ENCODE results near the gene IL16.
A peak's percentile ranks its signal among the peaks of the same experiment; 100 is the strongest.
"Not testable (repeated sequence)": the region's sequence is repeated elsewhere in the genome, so short reads cannot be mapped to it uniquely, and the experiment has no call there.

IL16 gene

DNA sequence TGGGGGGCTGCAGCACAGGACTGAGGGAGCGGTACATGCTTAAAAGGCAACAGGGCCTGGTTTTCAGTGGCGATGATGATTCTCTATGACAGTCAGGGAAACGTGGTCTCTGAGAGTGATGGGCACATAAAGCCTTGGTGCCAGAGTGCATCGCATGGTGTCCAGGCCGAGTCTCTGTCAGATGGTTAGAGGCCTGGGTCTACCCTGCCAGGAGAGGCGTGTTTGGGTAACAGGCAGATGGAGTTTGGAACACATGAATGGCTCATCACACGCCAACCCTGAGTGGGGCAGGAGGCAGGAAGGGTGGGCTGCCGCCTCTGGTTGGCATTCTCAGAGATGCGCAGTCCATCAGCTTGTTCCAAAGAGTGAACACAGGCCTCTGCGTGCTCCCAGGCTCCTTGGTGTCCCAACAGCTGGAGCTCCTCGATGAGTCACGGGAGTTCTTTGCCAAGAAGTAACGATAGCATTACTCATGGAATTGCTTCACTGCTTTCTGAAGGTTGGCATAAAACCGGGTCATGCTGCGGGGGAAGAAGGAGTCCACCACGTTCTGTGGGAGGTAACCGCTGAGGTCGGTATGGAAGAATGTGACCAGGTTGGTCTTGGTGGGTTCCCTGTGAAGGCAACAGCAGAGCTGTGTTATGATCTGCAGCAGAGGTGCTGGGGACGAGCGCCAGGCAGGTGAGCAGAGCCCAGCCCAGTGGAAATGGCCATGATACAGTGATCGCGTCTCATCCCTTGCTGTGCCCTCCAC lies 116.3 kb downstream of the IL16 start:
- no peak for DNase-seq (ENCODE audit: low read depth in 2 of 2)

DNA sequence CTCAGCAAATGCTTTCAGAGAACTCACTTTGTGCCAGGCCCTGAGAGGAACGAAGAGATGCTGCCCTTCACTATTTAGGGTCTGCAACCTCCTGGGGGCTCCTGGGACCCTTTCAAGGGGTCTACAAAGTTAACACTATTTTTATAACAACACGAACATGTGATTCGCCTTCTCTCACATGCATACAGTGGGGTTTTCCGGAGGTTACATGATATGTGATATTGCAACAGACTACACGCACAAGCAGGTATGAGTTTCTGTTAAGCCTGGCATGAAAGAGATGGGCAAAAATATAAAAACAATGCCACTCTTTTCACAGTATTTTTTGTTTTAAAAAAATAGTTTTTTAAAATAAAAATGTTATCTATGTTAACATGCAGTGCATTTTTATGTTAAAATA lies 117.0 kb downstream of the IL16 start:
- DNase-seq (ENCODE audit: low read depth in 2 of 2): no peak

DNA sequence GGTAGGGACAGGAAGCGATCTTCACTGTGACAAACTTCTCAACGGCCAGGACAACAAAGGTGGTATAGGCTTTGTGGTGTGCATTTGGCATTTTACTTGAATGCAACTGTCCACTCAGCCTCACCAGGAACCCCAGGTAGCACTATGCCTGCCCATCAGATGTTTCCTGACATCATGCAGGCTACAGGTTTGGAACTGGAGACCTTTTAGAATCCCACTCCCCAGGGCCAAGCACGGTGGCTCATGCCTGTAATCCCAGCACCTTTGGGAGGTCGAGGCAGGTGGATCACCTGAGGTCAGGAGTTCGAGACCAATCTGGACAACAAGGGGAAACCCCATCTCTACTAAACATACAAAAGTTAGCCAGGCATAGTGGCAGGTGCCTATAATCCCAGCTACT lies 117.7 kb downstream of the IL16 start:
- DNase-seq (ENCODE audit: low read depth in 2 of 2): no peak

DNA sequence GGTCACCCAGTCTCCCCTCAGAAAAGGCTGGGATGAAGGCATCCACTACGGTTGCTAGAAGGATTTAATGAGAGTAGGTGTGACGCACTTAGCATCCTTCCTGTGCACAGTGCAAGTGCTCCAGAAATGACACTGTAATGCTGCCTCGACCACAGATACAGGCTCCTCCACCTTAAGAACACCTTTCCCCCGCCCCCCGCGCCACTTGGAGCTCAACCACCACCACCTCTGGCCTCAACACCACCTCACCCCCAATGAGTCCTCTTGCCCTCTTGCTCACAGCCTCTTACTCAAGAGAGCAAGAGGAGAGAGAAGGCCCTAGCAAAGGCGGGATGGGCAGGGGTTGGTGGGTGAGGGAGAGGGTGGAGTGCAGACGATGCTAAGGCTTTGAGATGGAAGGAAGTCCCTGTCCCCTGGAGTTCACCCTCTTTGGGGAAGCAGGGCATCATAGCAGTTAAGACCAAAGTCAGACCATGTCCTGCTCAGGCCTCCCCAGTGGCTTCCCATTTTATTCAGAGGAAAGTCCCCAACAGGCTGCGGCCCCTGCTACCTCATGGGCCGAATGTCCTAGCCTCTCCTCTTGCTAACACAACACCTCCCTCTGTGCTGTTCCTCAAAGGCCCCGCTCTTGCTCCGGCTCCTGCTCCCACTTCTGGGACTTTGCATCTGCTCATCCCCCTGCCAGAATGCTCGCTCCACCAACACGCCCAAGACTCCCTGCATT lies 118.9 kb downstream of the IL16 start:
- DNase-seq (ENCODE audit: low read depth in 2 of 2): no peak

DNA sequence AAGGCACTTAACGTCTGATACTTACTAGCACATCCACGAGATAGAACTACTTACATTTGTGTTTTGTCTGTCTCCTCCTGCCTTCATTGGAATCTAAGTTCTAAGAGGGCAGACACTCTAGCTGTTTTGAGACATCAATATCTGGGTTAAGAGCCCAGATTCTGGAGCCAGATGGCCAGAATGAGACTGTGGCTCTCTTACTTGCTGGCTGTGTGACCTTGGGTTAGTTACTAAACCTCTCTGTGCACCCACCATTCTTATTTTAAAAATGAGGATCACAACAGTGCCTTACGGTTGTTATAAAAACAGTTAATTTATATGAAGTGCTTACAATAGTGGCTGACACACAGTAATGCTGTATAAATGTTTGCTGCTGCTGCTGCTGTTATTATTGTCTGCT lies 119.6 kb downstream of the IL16 start:
- DNase-seq (ENCODE audit: low read depth in 2 of 2): no peak

DNA sequence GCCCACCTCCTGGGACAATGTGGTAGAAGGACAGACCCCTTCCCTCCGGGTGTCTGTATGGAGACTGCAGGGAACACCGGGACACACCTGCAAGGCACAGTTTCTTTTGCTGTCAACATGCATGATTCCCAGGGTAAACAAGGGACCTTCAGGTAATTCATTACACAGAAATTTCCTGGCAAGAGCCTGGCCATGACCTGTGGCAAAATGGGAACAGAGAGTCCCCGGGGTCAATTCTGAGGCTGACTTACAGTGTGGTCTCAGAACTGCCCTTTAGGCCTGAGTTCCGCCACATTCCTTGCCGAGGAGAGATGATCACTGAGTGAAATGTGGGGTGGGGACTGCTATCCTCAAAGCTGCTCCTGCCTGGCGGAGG lies 121.0 kb downstream of the IL16 start:
- no peak for DNase-seq (ENCODE audit: low read depth in 2 of 2)

DNA sequence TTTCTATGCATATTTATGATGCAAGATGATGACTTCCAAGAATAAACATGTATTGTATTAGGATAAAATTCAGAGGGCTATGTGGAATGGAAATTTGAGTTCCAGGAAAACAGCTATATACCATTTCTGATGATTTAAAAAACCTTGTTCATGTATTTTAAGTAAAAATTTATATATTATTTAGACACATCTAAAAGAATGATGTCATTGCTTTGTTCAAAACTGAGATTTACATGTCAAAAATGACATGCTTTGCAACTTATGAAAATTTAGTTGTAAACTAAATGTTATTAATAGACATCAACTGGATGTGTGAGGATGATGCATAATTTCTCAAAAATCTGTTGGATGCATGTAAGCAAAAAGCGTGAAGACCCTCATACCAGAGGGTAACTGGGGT lies 125.0 kb downstream of the IL16 start:
- DNase-seq (ENCODE audit: low read depth in 2 of 2): no peak

DNA sequence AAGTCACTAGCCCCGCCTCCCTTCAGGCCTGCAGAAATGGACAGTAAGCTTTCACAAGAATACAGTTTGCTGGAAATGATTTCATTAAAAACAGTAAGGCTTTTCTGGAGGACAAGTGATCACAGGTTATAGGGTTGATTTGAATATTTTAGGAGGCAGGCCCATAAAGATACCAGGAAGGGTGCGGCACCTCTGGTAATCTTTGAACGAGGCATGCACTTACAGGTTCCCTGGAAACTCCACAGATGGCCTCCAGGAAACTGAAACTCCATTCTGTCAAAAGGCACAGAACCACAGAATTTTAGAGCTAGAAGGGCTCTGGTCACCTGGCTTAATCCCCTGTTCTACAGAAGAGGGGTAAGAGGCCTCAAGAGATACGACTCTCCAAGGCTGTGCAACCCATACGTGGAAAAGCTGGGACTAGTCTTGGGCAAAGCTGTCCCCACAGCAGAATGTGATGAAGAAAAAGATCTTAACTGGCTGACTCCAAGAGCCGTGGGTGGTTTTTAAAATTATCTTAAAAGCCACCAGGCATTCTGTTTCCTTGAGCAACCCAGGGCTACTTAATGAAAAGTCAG lies 126.1 kb downstream of the IL16 start:
- no peak for DNase-seq (ENCODE audit: low read depth in 2 of 2)

DNA sequence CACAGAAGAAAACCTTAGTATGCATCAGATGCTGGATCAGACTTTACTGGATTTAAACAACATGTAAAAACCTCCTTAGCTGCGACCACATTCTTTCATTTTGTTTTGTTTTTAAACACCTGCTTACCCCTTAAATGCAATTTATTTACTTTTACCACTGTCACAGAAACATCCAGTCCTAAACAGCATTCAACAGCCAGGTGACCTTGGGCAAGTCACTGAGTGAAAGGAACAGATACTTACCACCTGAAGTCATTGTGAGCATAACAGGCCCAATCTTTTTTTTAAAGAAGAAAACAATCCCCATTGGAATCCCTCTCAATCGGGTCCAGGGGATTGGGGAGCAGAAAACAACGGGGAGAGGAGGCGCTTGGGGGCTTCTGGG lies 126.9 kb downstream of the IL16 start:
- no peak for DNase-seq (ENCODE audit: low read depth in 2 of 2)

DNA sequence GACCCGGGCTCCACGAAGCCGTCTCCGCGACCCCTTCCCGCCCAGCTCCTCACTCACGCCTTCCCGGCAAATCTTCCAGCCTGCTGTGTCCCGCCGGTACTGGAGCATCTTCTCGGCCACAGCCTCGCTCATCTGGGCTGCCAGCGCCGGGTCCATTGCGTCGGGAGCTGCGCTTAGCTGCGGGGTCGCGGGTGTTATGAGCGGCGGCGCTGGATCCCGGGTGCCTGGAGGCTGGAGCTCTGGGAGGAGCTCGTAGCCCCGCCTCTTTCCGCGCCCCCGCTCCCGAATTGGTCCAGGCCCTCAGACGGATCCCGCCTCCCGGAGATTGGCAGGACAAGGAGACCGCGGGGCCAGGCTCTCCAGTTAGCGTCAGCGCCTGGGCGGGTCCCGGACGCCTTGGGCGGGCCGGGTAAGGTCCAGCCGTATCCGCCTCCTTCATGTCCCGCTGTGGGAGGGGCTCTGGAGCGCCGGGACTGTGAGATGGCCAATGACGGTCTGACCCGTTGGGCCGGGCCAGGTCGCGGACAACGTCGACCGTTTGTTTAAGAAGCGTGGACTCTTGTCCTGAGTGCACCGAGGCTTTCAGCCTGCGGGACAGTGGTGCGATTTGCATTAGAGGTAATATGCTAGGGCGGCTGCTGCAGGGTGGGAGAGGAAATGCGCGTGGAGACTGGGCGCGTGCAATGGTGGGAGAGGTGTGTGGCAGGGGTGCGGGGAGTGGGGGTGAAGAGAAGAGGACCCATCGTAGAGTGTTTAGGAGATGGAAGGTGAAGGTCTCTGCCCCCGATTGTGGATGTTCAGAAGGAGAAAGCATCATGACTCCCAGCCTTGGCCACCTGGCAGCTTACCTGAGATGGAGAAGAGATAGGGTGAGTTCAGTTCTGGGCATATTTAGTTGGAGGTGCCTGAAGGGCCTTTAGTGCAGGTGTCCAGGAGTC lies 127.5 kb downstream of the IL16 start, which contains the start of gene STARD5:
STARD5 (minus strand) TSS at position 198 of the 938 bp plus-strand sequence; CDS start at position 156, 42 bp downstream.
- peak; percentile 89 to 92 for DNase-seq (ENCODE audit: low read depth in 2 of 2)

DNA sequence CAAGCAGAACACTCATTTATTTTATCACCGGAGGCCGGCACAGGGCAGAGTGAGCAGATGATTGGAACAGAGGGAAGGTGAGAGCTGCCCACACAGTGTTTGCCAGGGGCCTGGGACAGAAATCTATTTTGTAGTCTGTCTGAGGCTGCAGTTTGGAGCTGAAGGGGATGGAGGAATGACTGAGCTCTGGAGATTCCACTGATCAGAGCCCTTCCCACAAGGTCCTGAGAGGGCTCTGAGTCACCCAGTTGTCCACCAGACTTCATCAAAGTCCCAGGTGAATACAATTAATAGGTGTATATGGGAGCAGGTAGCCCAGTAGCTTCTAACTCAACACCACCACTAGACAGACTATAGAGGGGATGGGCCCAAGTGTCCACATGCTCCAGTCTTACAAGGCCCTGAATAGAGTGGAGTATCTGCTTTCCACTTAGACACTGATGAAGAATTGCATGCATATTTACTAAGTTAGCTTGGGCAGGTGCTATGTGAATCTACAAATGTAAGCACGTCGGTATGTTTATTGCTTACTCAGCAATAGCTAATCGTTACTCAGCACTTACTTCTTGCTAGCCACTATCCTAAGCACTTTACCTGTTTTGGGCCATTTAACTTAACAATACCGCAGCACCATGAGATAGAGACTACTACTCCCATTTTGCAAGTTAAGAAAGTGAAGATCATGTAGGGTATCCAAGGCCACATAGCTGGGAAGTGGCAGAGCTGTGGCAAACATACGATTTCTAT lies 130.0 kb downstream of the IL16 start:
- DNase-seq (ENCODE audit: low read depth in 2 of 2): no peak

DNA sequence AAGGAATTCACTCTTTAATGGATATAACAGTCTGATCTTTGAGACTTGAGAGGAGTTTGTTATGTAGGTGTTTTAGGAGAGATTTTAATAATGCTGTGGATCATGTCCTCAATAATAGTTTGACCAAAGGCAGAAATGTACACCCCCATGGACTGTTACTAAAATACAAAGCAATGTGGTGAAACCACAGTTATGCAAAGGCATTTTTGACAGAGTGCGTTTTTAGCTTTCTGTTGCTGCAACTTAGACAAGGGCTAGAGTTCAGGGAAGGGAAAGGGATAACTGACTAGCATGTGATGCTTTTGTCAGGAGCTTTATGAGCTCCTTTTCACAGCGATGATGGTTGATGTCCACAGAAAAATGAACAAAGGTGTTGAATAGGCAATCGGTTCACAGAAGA lies 130.8 kb downstream of the IL16 start:
- no peak for DNase-seq (ENCODE audit: low read depth in 2 of 2)

DNA sequence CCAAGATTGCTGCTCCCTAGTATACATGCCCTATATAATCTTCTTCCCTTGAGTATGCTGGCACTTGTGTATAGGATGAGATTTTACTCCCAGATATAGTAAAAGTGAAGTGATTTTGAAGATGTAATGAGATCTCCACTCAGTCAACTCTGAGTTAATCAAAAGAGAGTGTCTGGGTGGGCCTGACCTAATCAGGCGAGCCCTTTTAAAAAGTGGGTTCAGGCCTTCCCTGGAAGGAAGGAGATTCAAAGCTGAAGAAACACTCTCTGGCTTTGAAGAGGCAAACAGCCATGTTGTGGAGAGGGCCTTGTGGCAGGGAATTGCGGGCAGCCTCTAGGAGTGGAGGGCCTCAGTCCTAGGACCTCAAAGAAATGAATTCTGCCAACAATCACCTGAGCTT lies 132.8 kb downstream of the IL16 start:
- no peak for DNase-seq (ENCODE audit: low read depth in 2 of 2)

DNA sequence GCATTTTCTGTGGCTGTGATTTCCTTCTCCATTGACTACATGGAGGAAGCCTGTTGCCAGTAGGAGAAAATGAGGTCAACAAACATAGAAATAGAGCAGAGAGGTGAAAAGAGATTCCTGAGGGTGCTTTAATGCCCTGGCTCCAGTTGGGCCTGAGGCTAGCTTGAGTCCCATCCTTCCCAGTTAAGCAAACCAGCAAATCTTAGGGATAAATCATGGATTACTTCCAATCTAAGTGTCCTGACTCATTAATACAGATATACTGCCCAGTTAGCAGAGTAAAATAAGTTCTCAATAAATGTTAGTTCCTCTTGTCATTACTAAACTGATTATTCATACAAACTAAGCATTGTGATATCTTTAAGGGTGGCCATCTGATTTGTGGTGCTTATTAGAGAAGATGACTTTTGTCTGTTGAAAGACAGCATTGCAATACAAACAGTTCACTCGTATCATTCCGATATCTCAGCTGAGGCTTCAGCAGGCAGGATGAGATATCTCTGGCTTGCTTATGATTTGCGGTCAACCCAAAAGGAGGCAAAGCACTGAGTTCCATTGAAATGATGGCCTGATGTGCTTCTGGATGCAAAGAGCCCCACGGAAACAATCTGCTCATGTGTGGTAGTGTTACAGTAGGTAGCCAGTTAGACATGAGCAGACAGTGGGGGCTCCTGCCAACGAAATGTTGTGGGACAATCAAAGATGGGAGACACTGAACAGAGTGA lies 133.8 kb downstream of the IL16 start:
- DNase-seq (ENCODE audit: low read depth in 2 of 2): no peak

DNA sequence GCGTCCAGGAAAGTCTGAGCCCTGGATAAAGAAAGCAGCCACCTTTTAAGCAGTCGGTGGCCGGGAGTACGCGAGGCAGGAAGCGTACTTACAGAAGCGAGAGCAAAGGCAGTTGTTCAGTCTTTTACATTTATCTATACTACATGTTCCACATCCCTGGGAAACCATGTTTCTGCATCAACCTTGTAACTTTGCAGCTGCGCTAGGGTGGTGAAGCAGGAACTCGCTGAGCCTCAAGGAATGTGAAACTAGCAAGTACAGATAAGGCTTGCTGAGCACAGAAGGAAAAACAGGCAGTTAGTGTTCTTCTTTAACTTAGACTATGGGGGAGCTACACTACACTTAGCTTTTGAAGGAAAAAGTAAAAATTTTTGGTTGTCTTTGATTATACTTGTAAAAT lies 134.5 kb downstream of the IL16 start:
- DNase-seq (ENCODE audit: low read depth in 2 of 2): not testable (repeated sequence)

DNA sequence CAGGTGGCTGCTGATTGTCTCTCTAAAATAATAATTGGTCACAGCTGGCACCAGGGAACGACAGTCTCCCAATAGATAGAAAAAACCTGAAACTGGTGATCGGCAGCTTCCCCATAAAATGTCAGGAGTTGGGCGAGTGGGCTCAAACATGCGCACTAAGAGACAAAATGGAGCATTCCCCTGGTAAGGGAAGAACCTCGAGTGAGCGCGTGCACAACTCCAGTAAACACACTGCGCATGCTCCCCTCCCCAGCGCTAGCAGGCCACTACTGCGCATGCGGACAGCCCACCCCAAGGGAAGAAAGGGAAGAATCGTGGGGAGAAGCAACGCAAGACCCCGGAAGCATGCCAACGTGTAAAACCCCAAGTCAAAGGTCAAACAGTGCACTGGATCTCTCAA lies 134.9 kb downstream of the IL16 start:
- DNase-seq (ENCODE audit: low read depth in 2 of 2): no peak

DNA sequence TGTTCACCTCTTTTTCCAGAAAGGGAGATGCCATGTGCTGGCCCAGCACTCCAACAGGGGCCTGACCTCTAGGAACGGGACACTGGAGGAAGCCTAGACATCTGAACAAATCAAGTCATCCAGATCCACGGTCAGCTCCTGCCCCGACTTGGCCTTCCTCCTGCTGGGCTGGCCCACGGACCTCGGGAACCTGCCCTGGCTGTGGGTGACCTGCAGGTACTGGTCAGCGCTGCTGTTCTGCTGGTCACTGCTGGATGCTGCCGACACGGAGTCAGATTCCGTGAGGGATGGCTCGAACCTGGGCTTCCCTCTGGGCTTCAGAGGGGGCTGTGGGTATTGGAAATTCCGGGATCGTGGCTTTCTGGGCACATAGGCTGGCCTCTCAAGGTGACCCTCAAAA lies 135.6 kb downstream of the IL16 start:
- DNase-seq (ENCODE audit: low read depth in 2 of 2): no peak

DNA sequence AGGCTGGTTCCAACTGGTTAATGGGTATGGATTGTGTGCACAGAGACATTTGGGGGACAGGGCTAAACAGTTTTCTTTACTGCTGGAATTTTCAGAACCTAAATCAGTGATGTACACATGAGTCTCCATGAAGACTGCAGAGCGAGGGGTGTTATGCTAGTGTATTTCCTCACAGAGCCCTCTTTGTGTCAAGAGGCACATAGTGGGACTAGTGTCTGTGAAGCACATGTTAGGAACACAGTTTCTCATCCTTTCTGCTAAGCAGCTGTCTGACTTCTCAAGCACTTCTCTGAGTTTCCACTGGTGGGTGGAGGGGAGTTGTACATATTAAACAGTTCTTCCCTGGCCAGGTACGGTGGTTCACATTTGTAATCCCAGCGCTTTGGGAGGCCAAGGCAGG lies 136.7 kb downstream of the IL16 start:
- DNase-seq (ENCODE audit: low read depth in 2 of 2): no peak

DNA sequence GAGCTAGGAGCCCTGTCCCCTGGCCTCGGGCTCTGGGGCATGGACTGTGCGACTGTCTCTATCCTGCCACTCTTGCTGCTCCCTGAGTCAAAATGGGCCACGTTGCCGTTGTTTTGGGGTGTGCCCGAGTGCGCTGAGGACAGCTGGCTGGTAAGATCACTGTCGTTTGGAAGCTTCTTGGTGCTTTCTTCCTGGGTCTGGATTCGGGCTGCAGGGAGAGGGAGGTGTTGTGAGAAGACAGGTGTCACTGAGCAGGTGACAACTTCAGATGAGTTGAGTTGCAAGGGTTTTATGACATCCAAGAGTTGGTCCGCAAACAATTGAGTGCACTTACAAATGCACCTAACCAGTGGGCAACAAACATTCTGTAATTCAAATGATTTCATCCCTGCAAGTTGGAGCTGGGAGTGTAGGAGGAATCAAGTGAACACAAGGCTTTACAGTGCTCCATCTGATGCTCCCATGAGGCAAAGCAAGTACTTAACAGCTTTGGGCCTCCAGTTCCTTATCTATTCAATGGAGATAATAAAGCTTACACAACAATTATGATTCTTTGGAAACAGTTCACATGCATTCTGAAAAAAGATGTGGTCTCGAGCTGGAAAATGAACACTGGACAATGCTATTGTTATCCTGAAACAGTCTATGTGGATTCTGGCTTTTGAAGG lies 138.2 kb downstream of the IL16 start:
- no peak for DNase-seq (ENCODE audit: low read depth in 2 of 2)

DNA sequence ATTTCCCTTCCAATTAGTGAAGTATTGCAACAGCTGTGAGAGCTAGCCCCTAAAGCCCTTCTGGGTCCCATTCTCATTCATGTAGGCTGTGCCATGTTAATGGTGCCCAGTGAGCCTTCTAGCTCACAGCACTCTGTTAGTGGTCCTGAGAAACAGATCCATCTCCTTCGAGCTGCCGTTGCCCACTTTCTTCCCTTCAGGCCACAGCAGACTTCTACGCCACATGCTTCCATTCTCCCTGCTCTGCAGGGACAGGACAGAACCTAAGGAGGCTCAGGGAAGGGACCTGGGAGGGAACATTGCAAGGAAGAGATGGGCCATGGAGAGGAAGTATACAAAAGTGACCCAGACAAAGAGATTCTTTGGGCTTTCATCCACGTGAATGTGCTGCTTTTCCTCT lies 139.0 kb downstream of the IL16 start:
- no peak for DNase-seq (ENCODE audit: low read depth in 2 of 2)

Measured in stimulated activated CD8-positive, alpha-beta memory T cell treated with anti-CD3 and anti-CD28 coated beads, Interleukin-15, amount 100 ng/mL, for 4 hours (primary cell).